Right lobe of liver (tissue), 4 donors: ENCODE data around the gene DSCAM.

Source experiments
- POLR2A ChIP-seq: fragments of 450-650 bp; IDR thresholded peaks from one replicate; pipeline ENCODE4 v1.6.1; 2017; ENCODE audit warnings: antibody characterized with exemption, mild to moderate bottlenecking
- TF ChIP-seq, protein P1 (sequence below), 4 donors: fragments of 200-600 bp in 3 of 4; fragments of 450-650 bp in 1 of 4; IDR thresholded peaks; one replicate each; pipeline versions ENCODE4 v1.5.1 to v1.8.0; 2016 to 2022; ENCODE audit warnings: antibody characterized with exemption in 4 of 4, mild to moderate bottlenecking in 2 of 4
- donor health status: DM: no; HTN: no; CAD: no.
- donor health status: DM: no; HTN: no; CAD: no.
- donor health status: DM: no; HTN: yes; CAD: no.

DNA sequence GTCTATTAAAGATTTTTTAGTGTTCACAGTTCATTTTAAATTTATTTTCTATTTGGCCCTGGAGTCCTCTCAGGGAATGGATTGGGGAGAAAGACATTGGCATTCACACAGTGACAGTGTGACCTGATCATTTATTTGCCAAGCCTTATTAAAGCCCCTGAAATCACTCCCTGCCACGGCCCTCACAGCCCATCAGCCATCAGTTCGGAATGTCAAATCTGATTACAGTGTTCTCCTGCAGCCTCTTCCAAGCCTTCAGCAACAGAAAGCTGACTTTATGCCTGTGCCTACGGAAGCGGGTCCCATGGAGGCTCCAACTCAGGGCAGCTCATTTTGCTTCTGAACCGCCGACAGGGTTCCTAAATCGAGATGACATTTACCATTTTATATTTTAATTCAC, 451.2 kb downstream of the DSCAM start:
- TF ChIP-seq, protein P1, sequence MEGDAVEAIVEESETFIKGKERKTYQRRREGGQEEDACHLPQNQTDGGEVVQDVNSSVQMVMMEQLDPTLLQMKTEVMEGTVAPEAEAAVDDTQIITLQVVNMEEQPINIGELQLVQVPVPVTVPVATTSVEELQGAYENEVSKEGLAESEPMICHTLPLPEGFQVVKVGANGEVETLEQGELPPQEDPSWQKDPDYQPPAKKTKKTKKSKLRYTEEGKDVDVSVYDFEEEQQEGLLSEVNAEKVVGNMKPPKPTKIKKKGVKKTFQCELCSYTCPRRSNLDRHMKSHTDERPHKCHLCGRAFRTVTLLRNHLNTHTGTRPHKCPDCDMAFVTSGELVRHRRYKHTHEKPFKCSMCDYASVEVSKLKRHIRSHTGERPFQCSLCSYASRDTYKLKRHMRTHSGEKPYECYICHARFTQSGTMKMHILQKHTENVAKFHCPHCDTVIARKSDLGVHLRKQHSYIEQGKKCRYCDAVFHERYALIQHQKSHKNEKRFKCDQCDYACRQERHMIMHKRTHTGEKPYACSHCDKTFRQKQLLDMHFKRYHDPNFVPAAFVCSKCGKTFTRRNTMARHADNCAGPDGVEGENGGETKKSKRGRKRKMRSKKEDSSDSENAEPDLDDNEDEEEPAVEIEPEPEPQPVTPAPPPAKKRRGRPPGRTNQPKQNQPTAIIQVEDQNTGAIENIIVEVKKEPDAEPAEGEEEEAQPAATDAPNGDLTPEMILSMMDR (IDR thresholded peaks at IDR 0.05), result no peak
- no peak for TF ChIP-seq POLR2A
